ENCODE results near the gene MSMO1.

The MSMO1 gene

GRCh38 chr4:165308166-165308565 lies 19.3 kb upstream of the MSMO1 start:
- no peak overlapping the region for H3K9ac ChIP-seq (ENCODE audit: insufficient read length, low read depth)
- H3K4me3 ChIP-seq (ENCODE audit: insufficient read length, low read depth): no peak overlapping the region
- H3K27me3 ChIP-seq (ENCODE audit: insufficient read depth, insufficient read length): no peaks in the 10 kb centered on the region
- H3K9me3 ChIP-seq (ENCODE audit: insufficient read depth, low read length): no peaks in the 10 kb centered on the region
- H3K4me1 ChIP-seq (ENCODE audit: insufficient read depth, insufficient read length): no peaks in the 10 kb centered on the region
- H3K36me3 ChIP-seq (ENCODE audit: insufficient read depth, insufficient read length, low read length): peaks cover 5% of the 10 kb centered on the region
- no peak for DNase-seq (ENCODE audit: low read depth, low spot score)
- TF ChIP-seq YY1 (IDR thresholded peaks at IDR 0.05; ENCODE audit: insufficient read depth, insufficient read length) (no peak), SUZ12 (IDR thresholded peaks at IDR 0.05; ENCODE audit: extremely low read depth, insufficient read depth, insufficient read length) (no peak), ZNF274 (IDR thresholded peaks at IDR 0.05; ENCODE audit: low read depth, low read length) (no peak)

DNA sequence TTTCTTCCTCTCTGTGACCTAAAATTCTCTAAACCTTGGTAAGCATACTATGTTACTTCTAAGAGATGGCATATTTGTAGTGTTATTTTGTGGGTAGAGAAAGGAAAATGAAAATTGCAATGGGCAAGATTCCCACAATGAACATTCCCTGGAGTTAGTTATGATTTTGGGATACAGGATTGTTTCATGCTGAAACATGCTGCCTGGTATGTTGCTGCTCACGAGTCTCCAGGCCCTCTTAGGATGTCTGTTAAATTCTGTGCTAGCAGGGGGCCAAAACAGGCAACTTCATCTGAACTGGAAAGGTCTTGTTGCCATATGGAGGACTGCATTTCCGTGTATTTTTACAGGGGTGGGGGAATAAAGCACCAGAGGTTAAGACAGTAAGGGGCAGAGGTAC lies 18.9 kb upstream of the MSMO1 start:
- no peak overlapping the region for H3K4me3 ChIP-seq (ENCODE audit: insufficient read length, low read depth)
- H3K4me1 ChIP-seq (ENCODE audit: insufficient read depth, insufficient read length): no peaks in the 10 kb centered on the region
- H3K9ac ChIP-seq (ENCODE audit: insufficient read length, low read depth): no peak overlapping the region
- no peak for DNase-seq (ENCODE audit: low read depth, low spot score)
- TF ChIP-seq SUZ12 (IDR thresholded peaks at IDR 0.05; ENCODE audit: extremely low read depth, insufficient read depth, insufficient read length) (no peak), ZNF274 (IDR thresholded peaks at IDR 0.05; ENCODE audit: low read depth, low read length) (no peak)
- no peaks in the 10 kb centered on the region for H3K27me3 ChIP-seq (ENCODE audit: insufficient read depth, insufficient read length)
- H3K9me3 ChIP-seq (ENCODE audit: insufficient read depth, low read length): no peaks in the 10 kb centered on the region
- peaks cover 5% of the 10 kb centered on the region for H3K36me3 ChIP-seq (ENCODE audit: insufficient read depth, insufficient read length, low read length)

- Histone ChIP-seq H3K9ac (ENCODE audit: insufficient read length, low read depth) (no peak overlapping the region), H3K4me3 (ENCODE audit: insufficient read length, low read depth) (no peak overlapping the region), H3K27me3 (ENCODE audit: insufficient read depth, insufficient read length) (no peaks in the 10 kb centered on the region), H3K36me3 (ENCODE audit: insufficient read depth, insufficient read length, low read length) (peaks cover 5% of the 10 kb centered on the region), H3K9me3 (ENCODE audit: insufficient read depth, low read length) (no peaks in the 10 kb centered on the region), H3K4me1 (ENCODE audit: insufficient read depth, insufficient read length) (no peaks in the 10 kb centered on the region)
- no peak for TF ChIP-seq YY1 (IDR thresholded peaks at IDR 0.05; ENCODE audit: insufficient read depth, insufficient read length)
- TF ChIP-seq ZNF274 (IDR thresholded peaks at IDR 0.05; ENCODE audit: low read depth, low read length): no peak
- DNase-seq (ENCODE audit: low read depth, low spot score): no peak
Measured at GRCh38 chr4:165309456-165309855, 18.0 kb upstream of the MSMO1 start.

- Histone ChIP-seq H3K36me3 (ENCODE audit: insufficient read depth, insufficient read length, low read length) (peaks cover 3% of the 10 kb centered on the region), H3K4me1 (ENCODE audit: insufficient read depth, insufficient read length) (no peaks in the 10 kb centered on the region), H3K27me3 (ENCODE audit: insufficient read depth, insufficient read length) (no peaks in the 10 kb centered on the region), H3K9ac (ENCODE audit: insufficient read length, low read depth) (no peak overlapping the region), H3K9me3 (ENCODE audit: insufficient read depth, low read length) (no peaks in the 10 kb centered on the region), H3K4me3 (ENCODE audit: insufficient read length, low read depth) (no peak overlapping the region)
- DNase-seq (ENCODE audit: low read depth, low spot score): no peak
- TF ChIP-seq ZNF274 (IDR thresholded peaks at IDR 0.05; ENCODE audit: low read depth, low read length) (no peak), YY1 (IDR thresholded peaks at IDR 0.05; ENCODE audit: insufficient read depth, insufficient read length) (no peak), SUZ12 (IDR thresholded peaks at IDR 0.05; ENCODE audit: extremely low read depth, insufficient read depth, insufficient read length) (no peak)
Measured at GRCh38 chr4:165312506-165312905, 15.0 kb upstream of the MSMO1 start.

GRCh38 chr4:165319030-165319429 lies 8.4 kb upstream of the MSMO1 start:
- Histone ChIP-seq H3K27me3 (ENCODE audit: insufficient read depth, insufficient read length) (no peaks in the 10 kb centered on the region), H3K9ac (ENCODE audit: insufficient read length, low read depth) (no peak overlapping the region), H3K36me3 (ENCODE audit: insufficient read depth, insufficient read length, low read length) (peaks cover 1% of the 10 kb centered on the region), H3K4me1 (ENCODE audit: insufficient read depth, insufficient read length) (no peaks in the 10 kb centered on the region), H3K4me3 (ENCODE audit: insufficient read length, low read depth) (no peak overlapping the region), H3K9me3 (ENCODE audit: insufficient read depth, low read length) (no peaks in the 10 kb centered on the region)
- no peak for DNase-seq (ENCODE audit: low read depth, low spot score)
- TF ChIP-seq SUZ12 (IDR thresholded peaks at IDR 0.05; ENCODE audit: extremely low read depth, insufficient read depth, insufficient read length) (no peak), ZNF274 (IDR thresholded peaks at IDR 0.05; ENCODE audit: low read depth, low read length) (no peak), YY1 (IDR thresholded peaks at IDR 0.05; ENCODE audit: insufficient read depth, insufficient read length) (no peak)

DNA sequence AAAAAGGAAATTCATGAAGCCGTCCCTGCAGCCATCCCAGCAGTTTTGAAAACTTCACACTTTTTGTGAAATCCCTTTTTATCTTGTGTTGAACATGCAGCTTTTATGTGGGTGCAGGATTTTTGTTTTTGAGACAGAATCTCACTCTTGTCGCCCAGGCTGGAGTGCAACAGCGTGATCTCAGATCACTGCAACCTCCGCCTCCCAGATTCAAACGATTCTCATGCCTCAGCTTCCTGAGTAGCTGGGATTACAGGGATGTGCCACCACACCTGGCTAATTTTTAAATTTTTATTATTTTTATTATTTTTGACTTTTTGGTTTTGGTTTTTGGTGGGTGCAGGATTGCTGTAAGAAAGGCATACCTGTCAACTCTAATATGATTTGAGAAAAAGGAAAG lies 8.0 kb upstream of the MSMO1 start:
- DNase-seq (ENCODE audit: low read depth, low spot score): no peak
- Histone ChIP-seq H3K9ac (ENCODE audit: insufficient read length, low read depth) (no peak overlapping the region), H3K36me3 (ENCODE audit: insufficient read depth, insufficient read length, low read length) (peaks cover 5% of the 10 kb centered on the region), H3K9me3 (ENCODE audit: insufficient read depth, low read length) (no peaks in the 10 kb centered on the region), H3K27me3 (ENCODE audit: insufficient read depth, insufficient read length) (no peaks in the 10 kb centered on the region), H3K4me1 (ENCODE audit: insufficient read depth, insufficient read length) (no peaks in the 10 kb centered on the region), H3K4me3 (ENCODE audit: insufficient read length, low read depth) (no peak overlapping the region)
- TF ChIP-seq SUZ12 (IDR thresholded peaks at IDR 0.05; ENCODE audit: extremely low read depth, insufficient read depth, insufficient read length) (no peak), YY1 (IDR thresholded peaks at IDR 0.05; ENCODE audit: insufficient read depth, insufficient read length) (no peak), ZNF274 (IDR thresholded peaks at IDR 0.05; ENCODE audit: low read depth, low read length) (no peak)

GRCh38 chr4:165324236-165324917 lies 3.1 kb upstream of the MSMO1 start:
- peaks cover 7% of the 10 kb centered on the region for H3K36me3 ChIP-seq (ENCODE audit: insufficient read depth, insufficient read length, low read length)
- H3K9ac ChIP-seq (ENCODE audit: insufficient read length, low read depth): no peak overlapping the region
- H3K4me3 ChIP-seq (ENCODE audit: insufficient read length, low read depth): no peak overlapping the region
- TF ChIP-seq ZNF274 (IDR thresholded peaks at IDR 0.05; ENCODE audit: low read depth, low read length) (no peak), SUZ12 (IDR thresholded peaks at IDR 0.05; ENCODE audit: extremely low read depth, insufficient read depth, insufficient read length) (no peak), YY1 (IDR thresholded peaks at IDR 0.05; ENCODE audit: insufficient read depth, insufficient read length) (no peak)
- no peaks in the 10 kb centered on the region for H3K4me1 ChIP-seq (ENCODE audit: insufficient read depth, insufficient read length)
- H3K27me3 ChIP-seq (ENCODE audit: insufficient read depth, insufficient read length): no peaks in the 10 kb centered on the region
- H3K9me3 ChIP-seq (ENCODE audit: insufficient read depth, low read length): no peaks in the 10 kb centered on the region; the same call in 1 of the 2 replicates
- no peak for DNase-seq (ENCODE audit: low read depth, low spot score)
